SH-SY5Y (cell line): Measurements from ENCODE around the gene C12orf75.

Source experiments
- GATA2 ChIP-seq: IDR thresholded peaks from 2 replicates; pipeline ENCODE4 v1.6.1; 2011; ENCODE audit warnings: mild to moderate bottlenecking, low read depth, low read length
- GATA3 ChIP-seq: IDR thresholded peaks from 2 replicates; pipeline ENCODE4 v1.6.1; 2011; ENCODE audit warnings: low read depth, mild to moderate bottlenecking, low read length, moderate library complexity

DNA sequence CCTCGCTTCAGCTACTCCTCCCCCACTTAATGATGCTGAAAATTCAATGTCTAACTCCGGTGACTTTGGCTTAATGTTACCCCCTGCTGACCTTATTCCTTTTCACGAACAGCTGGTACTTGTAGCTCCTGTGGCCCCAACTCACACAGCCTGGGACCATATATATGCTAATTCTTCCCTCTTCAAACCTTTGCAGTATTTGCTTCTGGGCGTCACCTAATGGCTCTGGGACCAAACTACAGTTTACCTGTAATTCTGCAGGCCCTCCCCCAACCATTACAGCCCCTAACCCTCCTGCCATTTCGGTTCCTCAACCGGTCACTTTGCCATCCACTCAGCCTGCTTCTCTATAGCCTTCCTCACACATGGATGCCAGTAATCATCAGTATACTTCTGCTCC lies 29.6 kb upstream of the C12orf75 start:
- TF ChIP-seq GATA3 (no peak), GATA2 (no peak)
